GM12873 (cell line): ENCODE measurements around the gene RAB20.
A peak's percentile ranks its signal among the peaks of the same experiment; 100 is the strongest.

Experiments
- TF ChIP-seq, protein P1 (sequence below): IDR thresholded peaks from 2 replicates; pipeline ENCODE4 v1.5.1; 2012; ENCODE audit warnings: low read depth, mild to moderate bottlenecking, moderate library complexity, low read length, control low read depth; ENCODE audit not compliant: insufficient read depth; ENCODE audit errors: missing control alignments

RAB20 gene

DNA sequence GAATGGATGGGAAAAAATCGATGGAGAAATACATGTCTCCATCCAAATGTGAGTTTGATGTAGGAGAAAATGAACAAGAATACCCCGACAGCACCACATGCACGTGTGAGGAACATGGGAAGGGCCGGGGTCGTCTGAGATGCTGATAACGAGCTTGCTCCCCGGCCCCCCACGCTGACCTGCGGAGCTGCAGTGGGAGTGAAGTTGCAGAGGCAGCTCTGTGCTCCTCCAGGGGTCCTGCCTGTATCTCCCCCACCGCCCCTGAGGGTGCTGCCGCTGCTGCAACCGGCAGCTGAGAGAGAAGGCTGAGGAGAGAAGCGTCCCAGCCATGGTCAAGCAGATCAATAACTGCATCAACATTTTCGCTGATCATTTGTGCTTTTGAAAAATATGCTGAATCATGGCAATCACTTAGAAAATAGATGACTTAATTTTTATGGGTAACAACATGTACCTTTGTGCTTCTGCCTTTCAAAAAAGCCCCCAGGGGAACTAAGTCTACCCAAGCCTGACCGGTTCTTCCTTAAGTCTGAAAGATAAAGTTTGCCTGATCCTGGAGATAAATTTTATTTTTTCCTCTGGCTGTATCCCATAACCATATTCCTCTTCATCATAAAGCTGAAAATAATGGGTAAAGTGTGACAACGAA lies 35.6 kb upstream of the RAB20 start:
- TF ChIP-seq, protein P1, sequence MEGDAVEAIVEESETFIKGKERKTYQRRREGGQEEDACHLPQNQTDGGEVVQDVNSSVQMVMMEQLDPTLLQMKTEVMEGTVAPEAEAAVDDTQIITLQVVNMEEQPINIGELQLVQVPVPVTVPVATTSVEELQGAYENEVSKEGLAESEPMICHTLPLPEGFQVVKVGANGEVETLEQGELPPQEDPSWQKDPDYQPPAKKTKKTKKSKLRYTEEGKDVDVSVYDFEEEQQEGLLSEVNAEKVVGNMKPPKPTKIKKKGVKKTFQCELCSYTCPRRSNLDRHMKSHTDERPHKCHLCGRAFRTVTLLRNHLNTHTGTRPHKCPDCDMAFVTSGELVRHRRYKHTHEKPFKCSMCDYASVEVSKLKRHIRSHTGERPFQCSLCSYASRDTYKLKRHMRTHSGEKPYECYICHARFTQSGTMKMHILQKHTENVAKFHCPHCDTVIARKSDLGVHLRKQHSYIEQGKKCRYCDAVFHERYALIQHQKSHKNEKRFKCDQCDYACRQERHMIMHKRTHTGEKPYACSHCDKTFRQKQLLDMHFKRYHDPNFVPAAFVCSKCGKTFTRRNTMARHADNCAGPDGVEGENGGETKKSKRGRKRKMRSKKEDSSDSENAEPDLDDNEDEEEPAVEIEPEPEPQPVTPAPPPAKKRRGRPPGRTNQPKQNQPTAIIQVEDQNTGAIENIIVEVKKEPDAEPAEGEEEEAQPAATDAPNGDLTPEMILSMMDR, result no peak

DNA sequence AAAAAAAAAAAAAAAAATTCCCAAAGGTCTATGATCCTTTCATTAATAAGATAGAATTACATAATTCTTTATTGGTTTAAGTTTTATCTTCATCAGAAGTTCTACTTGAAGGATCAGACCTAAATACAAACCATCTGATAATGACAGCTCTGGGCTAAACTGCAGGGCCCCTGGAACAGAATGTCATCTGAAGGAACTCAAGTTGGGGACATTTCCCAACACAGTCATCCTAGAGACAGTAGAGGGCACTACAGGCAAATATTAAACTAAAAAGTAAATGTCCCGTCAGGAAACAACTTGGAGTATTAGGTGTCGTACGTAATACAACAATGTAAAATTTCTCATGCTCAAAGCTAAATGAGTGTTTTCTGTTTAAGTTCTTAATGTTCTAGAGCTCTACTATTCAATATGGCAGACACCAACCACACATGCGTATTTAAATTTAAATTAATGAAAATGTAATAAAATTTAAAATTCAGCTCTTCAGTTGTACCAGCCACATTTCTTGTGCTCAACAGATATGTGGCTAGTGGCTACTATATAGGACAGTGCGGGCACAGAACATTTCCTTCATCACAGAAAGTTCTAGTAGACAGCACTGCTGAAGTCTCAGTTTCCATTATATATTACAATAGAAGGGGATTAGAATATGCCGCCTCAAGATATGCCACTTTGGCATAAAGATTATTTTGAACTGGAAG lies 32.1 kb upstream of the RAB20 start:
- TF ChIP-seq, protein P1, result peak; percentile 62

DNA sequence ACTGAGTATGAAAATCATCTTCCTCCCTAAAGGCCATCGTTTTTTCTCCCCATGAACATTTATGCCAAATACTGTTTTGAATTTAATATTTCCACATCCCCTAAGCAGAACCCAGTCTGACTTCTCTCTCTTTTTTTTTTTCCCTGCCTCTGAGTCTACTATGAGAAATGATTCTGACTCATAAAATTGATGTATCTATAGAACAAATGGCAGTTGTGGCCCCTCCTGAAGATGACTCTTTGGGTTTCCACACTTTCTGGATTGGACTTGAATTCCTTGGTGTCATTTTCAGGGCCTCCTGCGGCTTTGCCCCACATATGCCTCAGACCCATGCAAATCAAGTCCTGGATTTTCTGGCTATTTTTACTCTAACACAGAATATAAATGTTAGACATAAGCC lies 31.1 kb upstream of the RAB20 start:
- TF ChIP-seq, protein P1, result no peak

DNA sequence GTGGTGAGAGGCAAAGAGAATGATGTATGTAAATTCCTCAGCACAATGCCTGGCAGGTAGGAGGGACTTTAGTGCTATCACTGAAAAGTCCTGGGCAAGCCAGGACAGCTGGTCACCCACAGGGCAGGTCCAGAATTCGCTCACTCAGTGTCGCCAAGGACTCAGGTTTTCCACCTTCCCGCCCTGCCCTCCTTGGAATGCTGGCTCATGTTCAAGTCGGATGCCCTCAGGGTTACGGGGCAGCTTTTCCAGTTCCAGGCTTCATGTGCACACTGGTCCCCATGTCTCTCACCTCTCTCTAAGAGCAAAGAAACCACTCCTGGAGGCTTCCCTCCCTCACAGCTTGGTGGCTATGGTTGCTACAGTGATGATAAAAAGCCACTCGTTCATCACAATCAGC lies 29.1 kb upstream of the RAB20 start:
- TF ChIP-seq, protein P1, result no peak

DNA sequence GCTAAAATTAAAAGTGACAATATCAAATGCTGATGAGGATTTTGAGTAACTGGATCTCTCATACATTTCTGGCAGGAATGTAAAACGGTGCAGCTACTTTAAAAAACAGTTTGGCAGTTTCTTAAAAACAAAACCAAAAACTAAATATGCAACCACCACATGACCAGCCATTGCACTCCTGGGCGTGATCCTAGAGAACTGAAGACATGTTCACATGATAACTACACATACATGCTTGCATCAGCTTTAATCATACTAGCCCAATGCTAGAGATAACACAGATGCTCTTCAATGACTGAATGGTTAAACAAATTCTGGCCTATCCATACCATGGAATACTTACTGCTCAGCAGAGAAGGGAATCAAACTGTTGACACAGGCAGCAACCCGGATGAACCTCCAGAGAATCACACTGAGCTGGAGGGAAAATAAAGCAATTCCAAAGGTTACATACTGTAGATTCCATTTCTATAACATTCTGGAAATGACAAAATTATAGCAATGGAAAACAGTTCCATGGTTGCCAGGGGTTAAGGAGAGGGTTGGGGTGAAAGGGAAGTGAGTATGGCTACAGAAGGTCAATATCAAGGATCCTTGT lies 28.4 kb upstream of the RAB20 start:
- TF ChIP-seq, protein P1, result no peak

DNA sequence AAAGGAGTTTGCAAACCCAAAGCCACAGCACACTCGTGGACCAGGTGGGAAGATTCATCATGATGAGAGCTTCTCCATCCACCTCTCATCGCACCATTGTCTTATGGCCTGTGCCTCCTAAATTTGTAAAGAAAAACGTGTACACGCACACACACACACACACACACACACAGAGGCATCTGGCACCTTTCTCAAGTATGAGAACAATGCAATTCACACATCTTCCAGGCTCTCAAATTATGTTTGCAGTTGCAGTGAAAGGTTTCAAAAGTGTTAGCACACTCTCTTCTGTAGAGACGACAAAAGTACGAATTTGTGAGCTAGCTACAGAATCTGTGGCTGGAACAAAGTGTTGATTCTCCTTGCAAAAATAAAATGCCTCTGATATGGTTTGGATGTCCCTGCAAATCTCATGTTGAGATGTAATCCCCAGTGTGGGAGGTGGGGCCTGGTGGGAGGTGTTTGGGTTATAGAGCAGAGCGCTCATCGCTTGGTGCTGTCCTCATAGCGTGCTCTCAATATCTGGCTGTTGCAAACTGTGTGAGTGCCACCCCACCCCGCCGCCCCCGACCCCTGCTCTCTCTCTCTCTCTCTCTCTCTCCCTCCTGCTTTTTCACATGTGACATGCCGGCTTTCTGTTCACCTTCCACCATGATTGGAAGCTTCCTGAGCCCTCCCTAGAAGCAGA lies 21.8 kb upstream of the RAB20 start:
- TF ChIP-seq, protein P1, result no peak

DNA sequence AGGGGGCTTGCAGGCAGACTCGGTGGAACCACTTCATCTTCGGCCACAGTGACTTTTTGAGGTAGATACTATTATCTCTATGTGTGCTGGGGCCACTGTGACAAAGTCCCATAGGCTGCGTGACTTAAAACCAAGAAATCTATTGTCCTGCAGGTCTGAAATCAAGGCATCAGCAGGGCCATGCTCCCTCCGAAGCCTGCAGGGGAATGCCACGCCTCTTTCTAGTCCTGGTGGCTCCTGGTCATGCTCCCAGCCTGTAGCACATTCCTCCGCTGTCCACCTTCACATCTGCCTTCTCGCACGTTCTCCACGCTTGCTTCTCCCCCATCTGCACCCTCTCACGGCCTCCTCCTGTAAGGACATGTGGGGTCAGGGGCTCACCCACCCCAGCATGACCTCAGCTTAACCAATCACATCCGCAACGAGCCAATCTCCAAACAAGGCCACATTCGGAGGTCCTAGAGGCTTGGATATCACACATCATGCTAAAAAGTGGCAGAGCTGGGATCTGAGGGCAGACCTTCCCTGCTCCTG lies 21.0 kb upstream of the RAB20 start:
- TF ChIP-seq, protein P1, result no peak
